Natural killer cell (primary cell): Measurements from ENCODE around the gene PLPP7. TPM values are rescaled to one million over a fixed set of nuclear protein-coding genes. Genes with fewer than 3 reads are reported as not detected.

Experiments used
- ATAC-seq, 3 donors: fragments of 150-1000 bp in 2 of 3; fragments of 200-7000 bp in 1 of 3; cut with Tn5 transposase; 1 replicate in 1 of 3; 2 replicates in 2 of 3; pipeline ENCODE4 v1.10.0; 2021; ENCODE audit warnings: mild to moderate bottlenecking in 2 of 3, moderate library complexity in 2 of 3
- DNase-seq, 2 donors: peaks; one replicate each; pipeline versions ENCODE4 v3.0.0 to v3.0.0-alpha.2; 2013 to 2021; ENCODE audit warnings: mixed read lengths in 1 of 2
- H3K27ac ChIP-seq: one replicate; pipeline ENCODE4 v1.5.1; 2013; ENCODE audit warnings: mild to moderate bottlenecking, low read length
- H3K27me3 ChIP-seq: one replicate; pipeline ENCODE4 v1.6.1; 2013; ENCODE audit warnings: low read length; ENCODE audit not compliant: control insufficient read depth, insufficient read depth
- H3K36me3 ChIP-seq: one replicate; pipeline ENCODE4 v1.6.1; 2013; ENCODE audit warnings: low read length; ENCODE audit not compliant: control insufficient read depth, insufficient read depth
- H3K4me1 ChIP-seq: one replicate; pipeline ENCODE4 v1.6.1; 2013; ENCODE audit warnings: low read length; ENCODE audit not compliant: control insufficient read depth, insufficient read depth
- H3K4me3 ChIP-seq: one replicate; pipeline ENCODE4 v1.5.1; 2013; ENCODE audit warnings: low read length
- H3K9me3 ChIP-seq: one replicate; pipeline ENCODE4 v1.6.1; 2013; ENCODE audit warnings: low read length; ENCODE audit not compliant: control insufficient read depth, insufficient read depth
- H3K27ac Mint-ChIP-seq, 2 donors: one replicate each; pipeline ENCODE4 v1.8.0; 2022; ENCODE audit warnings: mild to moderate bottlenecking in 2 of 2, mixed read lengths in 2 of 2, moderate library complexity in 1 of 2
- H3K27me3 Mint-ChIP-seq, 2 donors: one replicate each; pipeline ENCODE4 v1.8.0; 2022; ENCODE audit warnings: low read depth in 2 of 2, mixed read lengths in 2 of 2
- H3K36me3 Mint-ChIP-seq: one replicate; pipeline ENCODE4 v1.8.0; 2022; ENCODE audit warnings: mixed read lengths
- H3K4me1 Mint-ChIP-seq, 2 donors: one replicate each; pipeline ENCODE4 v1.8.0; 2022; ENCODE audit warnings: mixed read lengths in 2 of 2
- H3K4me3 Mint-ChIP-seq: one replicate; pipeline ENCODE4 v1.8.0; 2022; ENCODE audit warnings: mild to moderate bottlenecking, moderate library complexity, mixed read lengths
- H3K9me3 Mint-ChIP-seq, 2 donors: one replicate each; pipeline ENCODE4 v1.8.0; 2022; ENCODE audit warnings: mixed read lengths in 2 of 2
- WGBS: methylation state at CpG from one replicate; pipeline ENCODE4 v1.1.7; 2013; ENCODE audit warnings: missing lambda C conversion rate; ENCODE audit not compliant: insufficient coverage; 5-methylcytosine and 5-hydroxymethylcytosine counted together
- intact Hi-C: fragments of 100-400 bp; cut with micrococcal nuclease; formaldehyde crosslinking; loops from one replicate; pipeline ENCODE4 v1.14.2; 2022
- total RNA-seq, 4 donors: library from RNA; stranded (reverse); fragments of 120-200 nt in 1 of 4; gene quantifications; one replicate each; pipeline versions ENCODE4 v1.2.3 to v1.2.4, GENCODE V29; 2013 to 2022
- TF ChIP-seq, protein P1 (sequence below): fragments of 200-600 bp; IDR thresholded peaks from one replicate; pipeline ENCODE4 v1.8.0; 2022; ENCODE audit warnings: antibody characterized with exemption

PLPP7 gene
- total RNA-seq, 3 donors from 2014 or later (not counting 1 experiment from before 2014, with no cell fraction given): 0.28 to 0.59 (median 0.34) TPM

DNA sequence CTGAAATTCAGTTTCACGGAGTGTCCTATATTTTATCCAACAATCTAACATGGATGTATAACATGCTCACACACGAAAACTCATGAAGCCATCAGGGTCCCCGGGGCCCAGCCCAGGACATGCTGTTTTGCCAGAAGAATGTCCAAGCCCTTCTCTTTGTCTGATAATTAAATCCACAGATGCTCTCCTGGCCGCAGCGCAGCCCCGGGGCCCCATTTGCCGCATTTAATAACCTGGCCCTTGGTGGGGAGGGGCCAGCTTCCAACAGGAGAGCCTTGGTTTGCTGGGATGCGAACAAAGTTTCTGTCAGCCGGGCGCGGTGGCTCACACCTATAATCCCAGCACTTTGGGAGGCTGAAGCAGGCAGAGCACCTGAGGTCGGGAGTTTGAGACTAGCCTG lies 30.0 kb downstream of the PLPP7 start:
- no peaks in the 10 kb centered on the region for H3K27me3 ChIP-seq
- WGBS: 88% methylated on average over 12 of the region's 12 CpGs
- TF ChIP-seq, protein P1, sequence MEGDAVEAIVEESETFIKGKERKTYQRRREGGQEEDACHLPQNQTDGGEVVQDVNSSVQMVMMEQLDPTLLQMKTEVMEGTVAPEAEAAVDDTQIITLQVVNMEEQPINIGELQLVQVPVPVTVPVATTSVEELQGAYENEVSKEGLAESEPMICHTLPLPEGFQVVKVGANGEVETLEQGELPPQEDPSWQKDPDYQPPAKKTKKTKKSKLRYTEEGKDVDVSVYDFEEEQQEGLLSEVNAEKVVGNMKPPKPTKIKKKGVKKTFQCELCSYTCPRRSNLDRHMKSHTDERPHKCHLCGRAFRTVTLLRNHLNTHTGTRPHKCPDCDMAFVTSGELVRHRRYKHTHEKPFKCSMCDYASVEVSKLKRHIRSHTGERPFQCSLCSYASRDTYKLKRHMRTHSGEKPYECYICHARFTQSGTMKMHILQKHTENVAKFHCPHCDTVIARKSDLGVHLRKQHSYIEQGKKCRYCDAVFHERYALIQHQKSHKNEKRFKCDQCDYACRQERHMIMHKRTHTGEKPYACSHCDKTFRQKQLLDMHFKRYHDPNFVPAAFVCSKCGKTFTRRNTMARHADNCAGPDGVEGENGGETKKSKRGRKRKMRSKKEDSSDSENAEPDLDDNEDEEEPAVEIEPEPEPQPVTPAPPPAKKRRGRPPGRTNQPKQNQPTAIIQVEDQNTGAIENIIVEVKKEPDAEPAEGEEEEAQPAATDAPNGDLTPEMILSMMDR: no peak
- no peaks in the 10 kb centered on the region for H3K9me3 ChIP-seq
- no peaks in the 10 kb centered on the region for H3K36me3 ChIP-seq
- H3K4me3 ChIP-seq: no peak overlapping the region
- H3K27ac ChIP-seq: no peak overlapping the region
- no peaks in the 10 kb centered on the region for H3K36me3 Mint-ChIP-seq
- H3K4me1 ChIP-seq: no peaks in the 10 kb centered on the region
- H3K4me3 Mint-ChIP-seq: no peak overlapping the region
- ATAC-seq (no peak), DNase-seq (no peak)
- H3K9me3 Mint-ChIP-seq: no peaks in the 10 kb centered on the region
- intact Hi-C loops: no loop called here
- H3K4me1 Mint-ChIP-seq: no peaks in the 10 kb centered on the region
- no peaks in the 10 kb centered on the region for H3K27me3 Mint-ChIP-seq
- no peak overlapping the region for H3K27ac Mint-ChIP-seq

DNA sequence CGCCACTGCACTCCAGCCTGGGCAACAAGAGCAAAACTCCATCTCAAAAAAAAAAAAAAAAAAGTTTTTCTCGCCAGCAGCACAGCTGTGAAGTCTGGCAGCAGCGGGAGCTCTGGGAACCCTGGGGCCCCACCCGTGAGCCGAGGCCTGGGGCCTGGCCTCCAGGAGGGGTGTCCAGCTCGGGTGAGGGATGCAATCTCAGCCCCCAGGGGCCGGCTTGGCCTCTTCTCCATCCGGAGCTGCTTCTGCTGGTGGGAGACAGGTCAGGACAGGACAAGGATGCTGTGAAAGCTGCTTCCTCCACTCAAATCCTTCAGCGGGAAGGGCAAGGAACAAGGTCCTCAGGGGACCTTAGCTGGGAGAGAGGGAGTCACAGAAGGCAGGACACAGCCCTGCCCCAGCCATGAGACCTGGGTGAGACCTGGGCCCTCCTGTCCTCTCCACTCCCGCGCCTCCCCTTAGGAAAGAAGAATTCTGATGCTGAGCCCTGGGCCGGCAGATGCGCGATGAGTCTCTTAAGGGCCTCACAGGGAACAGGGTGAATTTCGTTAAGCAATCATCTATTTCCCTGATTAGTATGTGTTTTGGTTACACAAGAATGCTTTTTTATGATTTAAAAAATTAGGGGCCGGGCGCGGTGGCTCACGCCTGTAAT lies 30.6 kb downstream of the PLPP7 start:
- Histone ChIP-seq H3K27me3 (no peaks in the 10 kb centered on the region), H3K4me1 (no peaks in the 10 kb centered on the region), H3K27ac (no peak overlapping the region), H3K36me3 (no peaks in the 10 kb centered on the region), H3K9me3 (no peaks in the 10 kb centered on the region), H3K4me3 (no peak overlapping the region)
- Mint-ChIP-seq H3K36me3 (no peaks in the 10 kb centered on the region), H3K27me3 (no peaks in the 10 kb centered on the region), H3K4me1 (no peaks in the 10 kb centered on the region), H3K9me3 (no peaks in the 10 kb centered on the region), H3K27ac (no peak overlapping the region), H3K4me3 (no peak overlapping the region)
- 91% methylated on average over 19 of the region's 19 CpGs for WGBS
- intact Hi-C loops: no loop called here
- TF ChIP-seq, protein P1: no peak
- no peak for DNase-seq
- no peak for ATAC-seq

DNA sequence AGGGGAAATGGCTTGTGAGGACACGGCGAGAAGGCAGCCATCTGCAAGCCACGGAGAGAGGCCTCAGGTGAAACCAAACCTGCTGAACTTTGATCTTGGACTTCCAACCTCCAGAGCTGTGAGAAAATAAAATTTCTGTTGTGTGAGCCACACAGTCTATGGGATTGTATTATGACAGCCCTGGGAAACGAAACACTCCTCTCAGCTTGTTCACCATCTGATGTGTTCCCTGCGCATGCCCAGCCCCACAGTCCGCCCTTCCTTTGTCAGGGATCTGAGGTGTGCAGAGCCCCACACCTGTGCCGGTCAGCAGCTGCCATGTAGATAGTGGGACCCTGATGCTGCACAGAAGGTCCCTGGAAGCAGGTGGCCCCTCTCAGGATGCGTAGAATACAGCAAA lies 34.1 kb downstream of the PLPP7 start:
- H3K27me3 Mint-ChIP-seq: no peaks in the 10 kb centered on the region
- Histone ChIP-seq H3K4me3 (no peak overlapping the region), H3K4me1 (no peaks in the 10 kb centered on the region), H3K27me3 (no peaks in the 10 kb centered on the region), H3K27ac (no peak overlapping the region), H3K9me3 (no peaks in the 10 kb centered on the region), H3K36me3 (no peaks in the 10 kb centered on the region)
- no peaks in the 10 kb centered on the region for H3K36me3 Mint-ChIP-seq
- intact Hi-C loops: loop anchor here (2.0 kb wide), 1 partner anchor 49 kb away; no protein-coding TSS in a partner anchor
- no peaks in the 10 kb centered on the region for H3K9me3 Mint-ChIP-seq
- no peak overlapping the region for H3K4me3 Mint-ChIP-seq
- DNase-seq (no peak), ATAC-seq (no peak)
- H3K27ac Mint-ChIP-seq: no peak overlapping the region
- H3K4me1 Mint-ChIP-seq: no peaks in the 10 kb centered on the region
- WGBS: 92% methylated on average over 8 of the region's 8 CpGs
- TF ChIP-seq, protein P1: no peak
